ACHN (cell line): ENCODE results near the gene SHISA9.

Experiments used
- DNase-seq: peaks from one replicate; pipeline ENCODE4 v3.0.0-alpha.2; 2015
- in situ Hi-C: cut with HindIII; loops from 2 replicates; pipeline ENCODE4 v1.10.0; 2017; ENCODE audit warnings: low sequenced_read_pairs, low pct_ligation_motif_present, low pct_unique_long_range_greater_than_20kb

The SHISA9 gene

DNA sequence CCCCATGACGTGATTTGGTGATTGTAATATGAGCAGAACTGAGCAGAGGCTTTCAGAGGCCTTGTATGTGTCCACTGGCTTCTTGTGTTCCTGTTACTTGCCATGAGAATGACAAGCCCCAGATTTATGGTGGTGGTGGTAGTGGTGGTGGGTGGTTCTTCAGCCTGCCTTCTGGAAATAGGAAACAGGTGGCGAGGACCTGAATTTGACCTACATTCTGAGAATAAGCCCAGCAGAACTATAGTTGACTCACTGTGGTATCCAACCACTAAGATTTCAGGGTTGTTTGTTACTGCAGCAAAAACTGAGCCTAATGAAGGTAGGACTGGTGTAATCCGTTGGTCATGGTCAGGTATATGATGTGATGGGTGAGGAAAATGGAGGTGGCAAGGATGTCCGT, 93.0 kb downstream of the SHISA9 start:
- in situ Hi-C loops = no loop called here
- no peak for DNase-seq

DNA sequence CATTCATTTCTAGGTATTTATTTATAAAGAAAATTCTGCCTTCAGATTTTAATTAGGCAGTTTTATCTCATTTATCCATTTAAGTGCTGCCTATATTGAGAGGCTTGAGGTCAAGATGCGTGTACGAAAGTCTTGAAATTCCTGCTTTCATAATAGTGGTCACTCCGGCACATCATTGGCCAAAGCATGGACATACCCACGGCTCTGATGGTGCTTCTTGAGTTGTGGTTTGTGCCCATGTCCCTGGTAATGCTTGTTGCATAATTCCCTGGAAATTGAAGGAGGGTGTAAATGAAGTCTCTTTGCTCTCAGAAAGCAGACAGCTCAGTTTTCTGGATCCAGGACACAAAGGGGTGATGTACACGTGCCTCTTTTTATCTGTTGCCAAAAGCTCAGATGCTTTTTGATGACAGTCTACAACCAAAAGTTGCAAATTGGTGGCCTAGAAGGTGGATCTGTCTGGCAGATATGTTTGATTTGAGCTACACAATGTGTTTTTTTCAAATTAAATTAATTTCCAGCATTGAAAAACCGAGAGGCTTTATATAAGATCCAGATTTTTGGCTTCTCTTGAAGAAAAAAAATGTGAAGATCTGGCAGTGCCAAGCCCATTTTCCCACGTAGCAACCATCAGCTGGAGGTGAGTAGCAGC, 94.4 kb downstream of the SHISA9 start:
- in situ Hi-C loops = no loop called here
- no peak for DNase-seq

DNA sequence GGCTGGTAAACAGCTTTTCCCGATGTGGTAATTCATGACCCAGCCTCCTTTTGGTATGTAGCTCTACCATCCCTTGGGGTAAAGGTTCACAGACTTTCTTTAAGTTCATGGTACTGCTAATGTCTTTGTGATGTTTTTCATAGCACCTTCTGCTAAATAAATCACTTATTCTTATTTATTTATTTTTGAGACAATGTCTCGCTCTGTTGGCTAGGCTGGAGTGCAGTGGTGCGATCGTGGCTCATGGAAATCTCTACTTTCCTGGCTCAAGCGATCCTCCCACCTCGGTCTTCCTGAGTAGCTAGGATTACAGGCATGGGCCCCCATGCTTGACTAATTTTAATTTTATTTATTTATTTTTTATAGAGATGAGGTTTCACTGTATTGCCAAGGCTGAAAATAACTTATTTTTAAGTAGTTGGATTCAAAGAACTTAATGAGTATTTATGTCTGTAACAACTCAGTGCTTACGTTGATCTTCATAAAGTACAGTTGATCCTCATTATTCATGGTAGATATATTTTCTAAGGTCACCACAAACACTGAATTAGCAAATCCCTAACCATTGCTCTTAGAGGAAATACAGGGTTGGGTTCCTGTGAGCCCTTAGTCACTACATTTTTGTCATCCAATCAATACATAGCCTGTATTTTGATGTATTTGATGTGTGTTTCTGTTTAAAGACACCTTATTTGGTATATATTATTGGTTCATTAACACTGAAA, 97.1 kb downstream of the SHISA9 start:
- in situ Hi-C loops = no loop called here
- no peak for DNase-seq

DNA sequence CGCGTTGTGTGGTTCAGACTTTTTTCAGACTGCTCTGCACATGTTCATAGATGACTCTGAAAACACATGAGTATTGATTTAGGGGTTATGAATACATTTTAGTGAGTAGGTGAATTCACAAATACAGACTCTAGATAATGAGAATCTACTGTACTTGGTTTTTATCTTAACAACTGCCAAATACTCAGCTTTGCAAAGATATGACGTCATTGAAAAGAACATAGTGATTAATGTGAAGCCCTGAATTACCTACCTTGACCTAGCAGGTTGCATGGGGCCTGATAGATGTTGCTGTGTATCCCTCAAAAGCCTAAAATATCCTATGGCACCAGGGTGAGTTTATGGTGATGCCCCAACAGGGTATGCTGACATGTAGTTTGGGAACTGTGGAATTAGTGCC, 98.0 kb downstream of the SHISA9 start:
- no peak for DNase-seq
- in situ Hi-C loops = no loop called here

DNA sequence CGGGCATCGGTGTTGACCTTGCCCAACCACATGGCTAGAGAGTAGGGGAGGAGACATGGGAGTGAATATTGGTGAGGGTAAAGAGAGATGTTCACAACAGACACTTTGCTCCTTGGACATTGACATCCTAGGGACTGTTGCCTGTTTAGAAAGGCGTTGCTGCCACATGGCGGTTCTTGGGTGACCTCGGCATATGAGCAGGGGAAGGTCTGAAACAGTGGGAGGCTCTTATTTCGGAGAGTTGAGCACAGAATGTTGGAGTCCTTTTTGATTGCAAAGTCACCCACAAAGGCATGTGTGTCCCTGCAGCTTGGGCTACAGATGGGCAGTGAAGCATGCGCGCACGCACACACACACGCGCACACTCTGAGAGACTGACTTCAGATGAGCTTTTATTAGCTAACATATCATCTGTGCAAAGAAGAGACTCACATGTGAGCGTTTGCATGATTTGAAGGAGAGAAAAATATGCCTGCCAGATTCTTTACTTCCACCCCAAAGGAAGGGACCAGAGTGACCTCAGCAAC, 104.4 kb downstream of the SHISA9 start:
- in situ Hi-C loops = no loop called here
- no peak for DNase-seq

DNA sequence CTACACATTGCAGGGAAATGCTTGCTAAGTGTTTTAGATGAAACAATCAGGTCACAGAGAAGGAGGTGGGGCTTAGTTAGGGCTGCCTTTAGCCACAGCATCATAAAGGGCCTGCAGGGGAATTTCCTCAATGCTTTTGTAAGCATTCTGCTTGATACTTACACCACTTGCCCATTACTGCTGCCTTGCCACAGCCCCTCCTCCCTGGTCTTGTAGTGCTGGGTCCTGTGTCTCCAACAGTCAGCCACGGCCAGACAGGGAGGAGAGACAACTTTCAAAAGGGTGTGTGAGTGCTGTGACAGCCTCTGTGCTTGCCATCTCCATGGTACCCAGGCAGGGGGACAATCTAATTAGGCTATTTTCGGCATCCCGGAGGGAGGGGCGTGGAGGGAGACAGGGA, 111.2 kb downstream of the SHISA9 start:
- in situ Hi-C loops = no loop called here
- DNase-seq = no peak

DNA sequence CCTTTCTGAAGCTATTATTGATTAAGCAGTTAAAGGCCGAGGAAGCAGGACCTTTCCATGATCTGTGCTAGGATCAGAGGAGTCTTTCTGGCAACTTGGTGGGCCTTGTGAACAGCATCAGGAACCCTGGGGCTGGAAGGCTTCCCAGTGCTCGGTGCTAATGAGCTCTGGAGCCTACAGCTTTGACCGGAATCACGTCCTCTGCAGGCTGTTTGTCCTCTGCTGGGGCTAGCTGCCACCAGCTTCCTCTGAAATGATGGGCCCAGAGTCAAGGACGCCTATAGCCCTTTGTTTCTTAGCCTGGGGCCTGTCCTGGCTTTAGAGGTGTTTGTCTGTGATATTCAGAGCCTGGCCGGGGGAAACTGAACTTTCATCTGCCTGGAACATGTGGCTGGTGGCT, 111.6 kb downstream of the SHISA9 start:
- DNase-seq = no peak
- in situ Hi-C loops = no loop called here

DNA sequence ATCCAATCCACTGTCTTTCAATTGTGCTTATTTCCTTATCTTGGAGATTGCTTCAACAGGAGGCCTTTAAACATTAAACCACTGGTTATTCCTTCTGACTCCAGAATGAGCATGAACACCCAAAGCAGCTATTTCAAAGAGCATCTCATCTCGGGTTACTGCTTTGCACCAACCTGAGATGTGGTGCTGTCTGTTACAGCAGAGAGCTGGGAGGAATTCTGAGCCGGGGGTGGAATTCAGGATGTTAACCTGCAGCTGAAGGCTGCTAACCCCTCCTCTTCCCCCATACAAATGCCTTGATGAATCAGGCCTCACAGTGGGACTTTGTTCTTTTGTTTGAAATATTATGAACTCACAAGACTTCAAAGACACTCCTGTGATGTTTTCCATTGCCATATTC, 113.1 kb downstream of the SHISA9 start:
- DNase-seq = peak; percentile 38
- in situ Hi-C loops = no loop called here

DNA sequence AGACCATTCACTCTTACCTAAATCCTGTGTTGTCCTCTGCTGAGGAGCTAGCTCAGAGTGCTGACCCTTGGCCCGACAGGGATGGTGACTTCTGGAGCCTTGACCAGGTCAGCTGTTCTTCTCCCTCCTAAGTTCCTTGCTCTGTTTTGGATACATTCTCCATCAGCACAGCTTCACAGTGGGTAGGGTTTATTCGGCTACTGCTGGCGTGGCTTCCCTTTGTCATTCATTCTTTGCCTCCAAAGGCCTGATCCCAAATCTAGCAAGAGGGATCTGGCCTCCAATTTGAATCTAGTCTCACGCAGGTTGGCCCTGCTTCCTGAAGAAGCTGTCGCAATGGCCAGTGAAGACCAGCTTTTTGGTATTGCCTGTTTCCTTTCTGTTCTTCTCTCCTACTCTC, 116.6 kb downstream of the SHISA9 start:
- no peak for DNase-seq
- in situ Hi-C loops = no loop called here

DNA sequence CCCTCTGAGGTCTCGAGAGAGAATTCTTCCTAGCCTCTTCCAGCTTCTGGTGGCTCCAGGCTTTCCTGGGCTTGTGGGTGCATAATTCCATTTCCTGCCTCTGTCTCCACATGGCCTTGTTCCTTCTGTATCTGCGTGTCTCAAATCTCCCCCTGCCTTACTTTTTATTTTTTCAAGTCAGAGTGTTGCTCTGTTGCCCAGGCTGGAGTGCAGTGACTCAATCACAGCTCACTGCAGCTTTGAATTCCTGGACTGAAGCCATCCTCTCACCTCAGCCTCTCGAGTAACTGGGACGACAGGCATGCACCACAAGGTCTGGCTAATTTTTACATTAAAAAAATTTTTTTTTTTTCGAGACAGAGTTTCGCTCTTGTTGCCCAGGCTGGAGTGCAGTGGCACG, 120.6 kb downstream of the SHISA9 start:
- DNase-seq = peak; percentile 77
- in situ Hi-C loops = no loop called here

DNA sequence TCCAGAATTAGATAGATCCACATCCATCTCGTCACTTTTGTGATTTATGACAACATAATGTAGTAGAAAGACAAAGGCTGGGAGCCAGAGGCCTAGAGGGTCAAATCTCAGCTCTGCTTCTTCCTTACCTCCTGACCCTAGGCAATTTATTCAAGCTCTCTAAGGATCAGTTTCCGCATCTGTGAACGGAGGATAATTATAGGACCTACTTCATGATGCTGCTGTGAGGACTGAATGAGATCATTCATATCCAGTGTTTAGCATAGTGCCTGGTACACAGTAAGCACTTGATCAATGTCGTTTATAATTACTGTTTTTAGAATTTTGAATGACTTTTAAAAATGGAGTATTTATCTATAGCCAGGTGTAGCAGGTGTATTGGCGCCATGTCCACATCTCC, 128.4 kb downstream of the SHISA9 start:
- in situ Hi-C loops = no loop called here
- DNase-seq = no peak

DNA sequence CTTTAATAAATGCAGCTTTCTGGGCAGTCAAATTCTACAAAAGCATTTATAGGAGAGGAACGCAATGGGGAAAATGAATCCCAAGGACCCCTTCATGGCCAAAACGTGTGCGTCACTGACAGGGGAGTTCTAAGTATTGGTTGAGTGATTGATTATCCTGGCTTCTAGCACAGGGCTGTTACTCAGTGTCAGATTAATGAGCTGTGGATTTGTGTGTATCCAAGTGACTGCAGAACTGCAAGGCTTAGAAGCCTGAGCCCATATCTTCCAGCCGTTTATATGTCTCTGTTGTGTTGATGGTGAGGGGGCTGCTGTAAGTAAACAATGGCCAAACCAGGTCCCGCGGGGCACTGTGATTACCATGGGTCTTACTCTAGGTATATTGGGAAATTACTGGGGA, 129.4 kb downstream of the SHISA9 start:
- DNase-seq = no peak
- in situ Hi-C loops = no loop called here

DNA sequence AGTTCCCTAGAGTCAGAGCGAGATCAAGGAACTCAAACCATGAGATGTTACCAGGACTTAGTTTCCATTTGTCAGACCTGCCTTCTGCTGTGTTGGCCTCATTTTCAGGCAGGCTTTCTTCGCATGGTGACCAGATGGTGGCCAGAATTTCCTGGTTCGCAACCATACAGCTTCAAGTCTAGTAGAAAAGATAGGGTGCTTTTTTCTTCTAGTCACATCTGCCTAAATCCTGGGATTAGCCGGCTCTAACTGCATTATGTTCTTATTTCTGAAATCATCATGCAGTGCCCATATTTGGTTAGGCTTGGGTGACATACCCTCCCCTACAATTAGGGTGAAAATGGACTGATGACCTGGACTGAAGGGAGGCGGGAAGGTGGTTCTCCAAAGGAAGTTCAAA, 131.5 kb downstream of the SHISA9 start:
- in situ Hi-C loops = no loop called here
- no peak for DNase-seq

DNA sequence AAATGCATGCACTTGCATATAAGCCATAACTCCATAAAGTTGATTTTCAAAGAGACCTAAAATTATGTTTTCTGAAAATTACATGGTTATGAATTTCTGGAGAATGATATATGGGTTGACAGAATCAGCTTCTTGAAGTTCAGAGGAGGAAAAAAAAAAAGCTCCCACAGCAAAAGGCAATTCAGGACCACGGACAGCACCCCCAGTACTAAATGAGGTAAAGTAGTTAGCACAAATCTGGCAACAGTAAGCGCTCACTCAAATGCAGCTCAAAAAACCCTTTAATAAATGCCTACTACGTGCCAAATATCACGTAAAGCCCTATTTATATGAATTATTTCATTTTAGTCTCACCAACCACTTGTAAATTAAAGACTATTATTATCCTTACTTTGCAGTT, 135.2 kb downstream of the SHISA9 start:
- peak; percentile 81 for DNase-seq
- in situ Hi-C loops = no loop called here

DNA sequence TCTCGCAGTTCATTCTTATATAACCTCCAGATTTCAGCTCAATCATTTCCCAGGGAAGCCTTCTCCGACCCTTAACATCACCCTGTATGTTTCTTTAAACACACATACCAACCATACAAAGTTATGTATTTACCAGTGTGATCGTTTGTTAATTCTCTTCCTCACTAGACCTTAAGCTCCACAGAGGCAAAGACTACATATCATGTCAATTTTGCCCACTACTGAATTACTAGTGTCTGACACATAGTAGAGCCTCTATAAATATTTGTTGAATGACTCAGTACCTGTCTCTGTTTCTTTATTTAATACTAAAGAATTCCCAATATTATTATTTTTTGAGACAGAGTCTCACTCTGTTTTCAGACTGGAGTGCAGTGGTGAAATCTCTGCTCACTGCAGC, 137.2 kb downstream of the SHISA9 start:
- in situ Hi-C loops = no loop called here
- no peak for DNase-seq

DNA sequence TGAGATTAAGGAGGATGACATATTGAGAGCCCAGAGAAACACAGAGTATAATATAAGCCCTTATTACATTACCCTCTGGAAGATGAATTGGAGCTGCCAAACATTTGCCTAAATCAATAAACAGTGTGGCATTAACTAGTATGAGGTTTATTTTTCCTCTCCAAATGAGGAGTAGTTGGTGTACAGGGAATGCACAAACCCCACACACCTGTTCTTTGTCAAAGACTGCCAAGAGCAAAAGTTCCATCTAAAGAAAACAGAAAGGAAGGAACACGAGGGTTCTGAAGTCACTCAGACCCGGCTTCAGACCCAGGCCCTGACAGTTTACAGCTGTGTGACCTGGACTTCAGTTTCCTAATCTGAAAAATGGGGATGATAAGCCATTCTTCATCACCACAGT, 138.1 kb downstream of the SHISA9 start:
- DNase-seq = no peak
- in situ Hi-C loops = no loop called here

DNA sequence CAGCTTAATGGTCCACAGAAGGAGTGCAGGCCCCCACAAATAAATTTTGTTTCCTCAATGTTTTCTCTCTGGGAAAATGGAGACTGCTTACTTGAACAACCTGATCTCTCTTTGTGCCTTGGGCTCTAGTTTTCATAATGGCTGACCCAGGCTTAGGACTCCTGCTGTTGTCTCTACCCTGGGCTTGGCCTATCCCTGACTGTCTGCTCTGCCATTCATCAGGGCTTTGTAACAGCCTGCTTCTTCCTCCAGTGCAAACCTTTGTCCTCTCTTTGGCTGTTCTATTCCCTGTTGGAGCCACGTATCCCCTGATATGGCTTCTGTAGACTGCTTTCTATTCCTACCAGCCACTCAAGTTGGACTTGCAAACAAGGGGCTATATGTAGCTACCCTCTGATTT, 139.8 kb downstream of the SHISA9 start:
- in situ Hi-C loops = no loop called here
- DNase-seq = no peak

DNA sequence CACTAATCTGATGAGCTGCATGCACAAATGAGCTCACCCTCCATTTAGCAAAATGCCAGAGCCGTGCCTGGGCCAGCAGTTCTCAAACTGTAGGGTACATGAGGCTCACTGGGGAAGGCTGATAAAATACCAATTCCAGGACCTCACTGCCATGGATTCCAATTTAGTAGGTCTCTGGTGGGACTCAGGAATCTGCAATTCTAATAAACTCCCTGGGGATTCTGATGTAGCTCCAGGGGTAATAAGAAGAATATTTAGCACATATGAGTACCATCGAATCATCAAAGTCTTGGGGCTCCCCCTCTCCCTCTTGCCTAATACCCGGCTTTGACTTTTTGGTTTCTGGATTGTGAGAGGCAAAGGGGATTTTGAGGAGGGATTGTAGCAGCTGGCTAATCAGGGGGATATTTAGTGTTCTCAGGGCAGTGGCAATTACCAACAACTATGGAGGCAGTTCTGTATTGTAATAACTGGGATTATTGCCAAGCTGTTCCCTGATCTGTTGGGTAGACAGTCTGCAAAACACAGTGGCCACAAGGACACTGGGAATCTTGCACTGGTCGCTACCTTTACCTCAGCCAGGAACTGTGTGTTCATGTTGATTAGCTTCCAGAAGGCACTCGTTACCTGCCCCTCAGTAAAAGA, 140.4 kb downstream of the SHISA9 start:
- DNase-seq = no peak
- in situ Hi-C loops = no loop called here

DNA sequence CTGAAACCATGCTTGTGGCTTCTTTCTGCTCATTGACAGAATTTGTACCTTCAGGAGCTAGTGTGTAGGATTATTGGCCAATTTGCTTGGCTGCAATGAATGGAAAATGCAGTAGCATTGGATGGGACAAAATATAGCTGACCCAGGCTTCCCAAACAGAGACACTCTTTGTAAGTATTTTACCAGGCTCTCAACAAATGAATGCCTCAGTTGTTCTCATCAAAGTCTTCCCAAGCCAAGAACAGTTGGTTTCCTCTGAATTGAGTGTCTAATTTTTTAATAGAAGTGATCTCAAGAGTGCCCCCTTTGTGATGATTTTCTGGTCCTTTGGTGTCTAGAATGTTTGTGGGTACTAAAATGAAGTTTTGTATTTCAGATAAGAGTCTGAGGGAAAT, 140.9 kb downstream of the SHISA9 start:
- in situ Hi-C loops = no loop called here
- no peak for DNase-seq
